GM21737 (cell line): Measurements from ENCODE around the gene CD81.

Experiments
- ATAC-seq: cut with Tn5 transposase; IDR thresholded peaks from one replicate; pipeline ENCODE4 v1.9.1; 2021; ENCODE audit warnings: mild to moderate bottlenecking, moderate library complexity; ENCODE audit not compliant: unreplicated experiment

The CD81 gene

GRCh38 chr11:2374456-2375201 is 2.5 kb upstream of the CD81 start:
- no peak for ATAC-seq

GRCh38 chr11:2375341-2375853 is 1.7 kb upstream of the CD81 start:
- ATAC-seq = no peak

- ATAC-seq = no peak
These were observed 1.1 kb upstream of the CD81 start for GRCh38 chr11:2375964-2376551.

GRCh38 chr11:2377511-2378443 is 667 bp downstream of the CD81 start:
- peak; percentile 30 for ATAC-seq

- ATAC-seq = no peak
These were observed 1.6 kb downstream of the CD81 start for GRCh38 chr11:2378527-2379210.

GRCh38 chr11:2379466-2380174 is 2.5 kb downstream of the CD81 start:
- no peak for ATAC-seq

GRCh38 chr11:2380396-2380795 is 3.3 kb downstream of the CD81 start:
- no peak for ATAC-seq

GRCh38 chr11:2380807-2381350 is 3.8 kb downstream of the CD81 start:
- ATAC-seq = no peak

- no peak for ATAC-seq
These were observed 4.5 kb downstream of the CD81 start for GRCh38 chr11:2381494-2382128.

GRCh38 chr11:2382129-2382517 is 5.0 kb downstream of the CD81 start:
- no peak for ATAC-seq

- ATAC-seq = no peak
These were observed 6.1 kb downstream of the CD81 start for GRCh38 chr11:2382936-2383851.

- peak; percentile 27 for ATAC-seq
These were observed 7.0 kb downstream of the CD81 start for GRCh38 chr11:2383852-2384804.

GRCh38 chr11:2385156-2386151 is 8.3 kb downstream of the CD81 start:
- ATAC-seq = no peak

- no peak for ATAC-seq
These were observed 9.5 kb downstream of the CD81 start for GRCh38 chr11:2386591-2386990.

GRCh38 chr11:2387266-2387987 is 10.3 kb downstream of the CD81 start:
- ATAC-seq = no peak
